OCI-LY7 (cell line): ENCODE results near the gene FIBIN. TPM values are rescaled to one million over a fixed set of nuclear protein-coding genes. Genes with fewer than 3 reads are reported as not detected.
A peak's percentile ranks its signal among the peaks of the same experiment; 100 is the strongest.

Experiments used
- BruUV-seq: library from RNA; stranded (reverse); fragments of 400-500 nt; replicated peaks from 2 replicates; lab custom pipeline; 2021; lab: Mats Ljungman, UMichigan
- CTCF ChIA-PET: fragments of 300-600 bp; sonication (Branson Sonifier 250); formaldehyde crosslinking; loops from one replicate; lab custom pipeline; 2022; ENCODE audit warnings: antibody characterized with exemption; ENCODE audit not compliant: unreplicated experiment; lab: Charles Lee
- POLR2A ChIA-PET: fragments of 300-600 bp; sonication (Branson Sonifier 250); formaldehyde crosslinking; loops from one replicate; lab custom pipeline; 2022; ENCODE audit warnings: antibody characterized with exemption; lab: Charles Lee
- DNase-seq: peaks from one replicate; pipeline ENCODE4 v3.0.0-alpha.2; 2015; ENCODE audit warnings: low spot score
- H2AFZ ChIP-seq: fragments of 200-600 bp; sonication (generic), shearing (Covaris generic); 2 replicates; pipeline ENCODE4 v1.6.1; 2014; ENCODE audit warnings: mild to moderate bottlenecking, antibody characterized with exemption, low read length, moderate library complexity
- H3K27ac ChIP-seq: fragments of 200-600 bp; sonication (generic); 2 replicates; pipeline ENCODE4 v1.5.1; 2014; ENCODE audit warnings: mixed run types, low read depth, mild to moderate bottlenecking, moderate library complexity, low read length, inconsistent platforms; ENCODE audit not compliant: poor library complexity, severe bottlenecking
- H3K36me3 ChIP-seq: fragments of 200-600 bp; sonication (generic); 2 replicates; pipeline ENCODE4 v1.6.1; 2014; ENCODE audit warnings: mild to moderate bottlenecking, antibody characterized with exemption, low read length, moderate library complexity, mixed read lengths; ENCODE audit not compliant: insufficient read depth
- H3K4me1 ChIP-seq: fragments of 200-600 bp; sonication (generic); 2 replicates; pipeline ENCODE4 v1.5.1; 2014; ENCODE audit warnings: mild to moderate bottlenecking, low read length; ENCODE audit not compliant: insufficient read depth, poor library complexity, severe bottlenecking
- H3K4me2 ChIP-seq: fragments of 200-600 bp; sonication (generic); 2 replicates; pipeline ENCODE4 v1.6.1; 2014; ENCODE audit warnings: mild to moderate bottlenecking, low read length
- H3K4me3 ChIP-seq: fragments of 200-600 bp; sonication (generic); 2 replicates; pipeline ENCODE4 v1.5.1; 2014; ENCODE audit warnings: mild to moderate bottlenecking, low read depth, low read length; ENCODE audit not compliant: poor library complexity, severe bottlenecking
- H3K79me2 ChIP-seq: fragments of 200-600 bp; sonication (generic); 2 replicates; pipeline ENCODE4 v1.6.1; 2016; ENCODE audit warnings: low read depth, mild to moderate bottlenecking, low read length, moderate library complexity, mixed read lengths; ENCODE audit not compliant: insufficient read depth
- H3K9me2 ChIP-seq: fragments of 200-600 bp; sonication (generic); 2 replicates; pipeline ENCODE4 v1.6.1; 2016; ENCODE audit warnings: mild to moderate bottlenecking, low read length, mixed read lengths; ENCODE audit not compliant: insufficient read depth
- H3K9me3 ChIP-seq: fragments of 200-600 bp; sonication (generic); 2 replicates; pipeline ENCODE4 v1.6.1; 2014; ENCODE audit warnings: mild to moderate bottlenecking, mixed run types, low read length, mixed read lengths
- H4K20me1 ChIP-seq: fragments of 200-600 bp; sonication (generic); 2 replicates; pipeline ENCODE4 v1.6.1; 2014; ENCODE audit warnings: mild to moderate bottlenecking, antibody characterized with exemption, low read length, moderate library complexity, mixed read lengths; ENCODE audit not compliant: insufficient read depth
- CTCF ChIP-seq: fragments of 200-600 bp; sonication (generic); conservative IDR thresholded peaks from 2 replicates; pipeline ENCODE4 v1.5.1; 2014; ENCODE audit warnings: mild to moderate bottlenecking, antibody characterized with exemption, low read length, moderate library complexity, mixed read lengths
- EZH2phosphoT487 ChIP-seq: fragments of 200-600 bp; sonication (generic); IDR thresholded peaks from 2 replicates; pipeline ENCODE4 v1.6.1; 2018; ENCODE audit warnings: low read depth, borderline replicate concordance, mild to moderate bottlenecking, mixed run types, antibody characterized with exemption, low read length, moderate library complexity, mixed read lengths
- intact Hi-C: fragments of 100-400 bp; cut with micrococcal nuclease; formaldehyde crosslinking; loops from one replicate; pipeline ENCODE4 v1.10.0; 2022; ENCODE audit not compliant: unreplicated experiment
- total RNA-seq, 2 experiments: library from RNA; depleted of rRNA in 1 of 2; stranded (reverse); fragments of >200 nt in 1 of 2; shearing (Covaris generic) in 1 of 2; gene quantifications; 2 replicates each; pipeline ENCODE4 v1.2.3, GENCODE V29; 2014 to 2022

Gene FIBIN
- total RNA-seq, 2 experiments from 2014 or later = not detected

GRCh38 chr11:26948881-26949280, 45.0 kb upstream of the FIBIN start:
- H3K4me3 ChIP-seq = no peak overlapping the region
- TF ChIP-seq EZH2phosphoT487 (no peak), CTCF (no peak)
- H3K4me2 ChIP-seq = no peak overlapping the region
- no peaks in the 10 kb centered on the region for H3K9me2 ChIP-seq
- no peak for DNase-seq
- POLR2A ChIA-PET = interaction anchor here (0.6 to 1.3 kb wide), 3 partner anchors 10 to 86 kb away, joined by 3 to 6 read pairs (median 3); no protein-coding TSS in a partner anchor
- H3K27ac ChIP-seq = no peak overlapping the region
- no peaks in the 10 kb centered on the region for H3K9me3 ChIP-seq
- peak overlapping the region; percentile 18; the same call in 1 of the 2 replicates for H2AFZ ChIP-seq
- intact Hi-C loops = no loop called here
- H3K79me2 ChIP-seq = no peaks in the 10 kb centered on the region
- H3K36me3 ChIP-seq = no peaks in the 10 kb centered on the region
- no peaks in the 10 kb centered on the region for H4K20me1 ChIP-seq
- no peaks in the 10 kb centered on the region for H3K4me1 ChIP-seq
- CTCF ChIA-PET = no interaction called here
- no TSS peak for BruUV-seq

- no TSS peak for BruUV-seq
- Histone ChIP-seq H4K20me1 (no peaks in the 10 kb centered on the region), H3K36me3 (no peaks in the 10 kb centered on the region)
Observed at GRCh38 chr11:26949846-26950245, 44.1 kb upstream of the FIBIN start.

More at GRCh38 chr11:26949846-26950245, 44.1 kb upstream of the FIBIN start:
- ChIA-PET POLR2A (interaction anchor here (0.9 kb wide), 1 partner anchor 8 kb away, joined by 3 read pairs; no protein-coding TSS in a partner anchor), CTCF (no interaction called here)
- no peak overlapping the region for H3K27ac ChIP-seq
- no peaks in the 10 kb centered on the region for H3K9me3 ChIP-seq
- H3K4me2 ChIP-seq = no peak overlapping the region
- H2AFZ ChIP-seq = no peak overlapping the region
- TF ChIP-seq EZH2phosphoT487 = no peak
- TF ChIP-seq CTCF = no peak
- DNase-seq = no peak
- H3K4me3 ChIP-seq = no peak overlapping the region
- no peaks in the 10 kb centered on the region for H3K79me2 ChIP-seq
- H3K4me1 ChIP-seq = no peaks in the 10 kb centered on the region
- intact Hi-C loops = no loop called here
- H3K9me2 ChIP-seq = no peaks in the 10 kb centered on the region
